ENCODE measurements around the gene SRCAP. TPM values are rescaled to one million over a fixed set of nuclear protein-coding genes. Genes with fewer than 3 reads are reported as not detected.

The SRCAP gene
- total RNA-seq, 2 donors from 2014 or later: 42.8 to 79.0 TPM

DNA sequence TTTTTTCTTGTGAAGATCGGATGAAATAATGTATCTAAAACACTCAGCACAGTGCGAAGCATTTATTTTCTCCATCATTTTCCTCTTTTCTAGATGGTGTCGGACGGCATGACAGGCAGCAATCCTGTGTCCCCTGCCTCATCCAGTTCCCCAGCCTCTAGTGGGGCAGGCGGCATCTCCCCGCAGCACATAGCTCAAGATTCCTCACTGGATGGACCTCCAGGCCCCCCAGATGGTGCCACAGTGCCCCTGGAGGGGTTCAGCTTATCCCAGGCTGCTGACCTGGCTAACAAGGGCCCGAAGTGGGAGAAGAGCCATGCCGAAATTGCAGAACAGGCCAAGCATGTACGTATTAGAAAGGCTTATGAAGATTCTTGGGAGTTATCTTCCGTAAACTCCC is 5.0 kb downstream of the SRCAP start:
- no peak for DNase-seq (ENCODE audit: low spot score)
- intact Hi-C loops (cut with DNase I): no loop called here
- no peaks in the 10 kb centered on the region for H3K27me3 ChIP-seq (replicated peaks; ENCODE audit: insufficient read depth)
- H3K4me1 ChIP-seq (replicated peaks): peaks cover 10% of the 10 kb centered on the region
- H3K4me3 ChIP-seq: no peak overlapping the region
- WGBS: 92% methylated on average over 10 of the region's 10 CpGs
- TF ChIP-seq, protein P1, sequence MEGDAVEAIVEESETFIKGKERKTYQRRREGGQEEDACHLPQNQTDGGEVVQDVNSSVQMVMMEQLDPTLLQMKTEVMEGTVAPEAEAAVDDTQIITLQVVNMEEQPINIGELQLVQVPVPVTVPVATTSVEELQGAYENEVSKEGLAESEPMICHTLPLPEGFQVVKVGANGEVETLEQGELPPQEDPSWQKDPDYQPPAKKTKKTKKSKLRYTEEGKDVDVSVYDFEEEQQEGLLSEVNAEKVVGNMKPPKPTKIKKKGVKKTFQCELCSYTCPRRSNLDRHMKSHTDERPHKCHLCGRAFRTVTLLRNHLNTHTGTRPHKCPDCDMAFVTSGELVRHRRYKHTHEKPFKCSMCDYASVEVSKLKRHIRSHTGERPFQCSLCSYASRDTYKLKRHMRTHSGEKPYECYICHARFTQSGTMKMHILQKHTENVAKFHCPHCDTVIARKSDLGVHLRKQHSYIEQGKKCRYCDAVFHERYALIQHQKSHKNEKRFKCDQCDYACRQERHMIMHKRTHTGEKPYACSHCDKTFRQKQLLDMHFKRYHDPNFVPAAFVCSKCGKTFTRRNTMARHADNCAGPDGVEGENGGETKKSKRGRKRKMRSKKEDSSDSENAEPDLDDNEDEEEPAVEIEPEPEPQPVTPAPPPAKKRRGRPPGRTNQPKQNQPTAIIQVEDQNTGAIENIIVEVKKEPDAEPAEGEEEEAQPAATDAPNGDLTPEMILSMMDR (IDR thresholded peaks at IDR 0.05): no peak
- TF ChIP-seq POLR2AphosphoS5 (IDR thresholded peaks at IDR 0.05): no peak
- TF ChIP-seq POLR2A (IDR thresholded peaks at IDR 0.05): no peak
- H3K9me3 ChIP-seq: no peaks in the 10 kb centered on the region
- H3K36me3 ChIP-seq: peaks cover 40 to 66% of the 10 kb centered on the region in 2 donors
- no peak overlapping the region for H3K27ac ChIP-seq

DNA sequence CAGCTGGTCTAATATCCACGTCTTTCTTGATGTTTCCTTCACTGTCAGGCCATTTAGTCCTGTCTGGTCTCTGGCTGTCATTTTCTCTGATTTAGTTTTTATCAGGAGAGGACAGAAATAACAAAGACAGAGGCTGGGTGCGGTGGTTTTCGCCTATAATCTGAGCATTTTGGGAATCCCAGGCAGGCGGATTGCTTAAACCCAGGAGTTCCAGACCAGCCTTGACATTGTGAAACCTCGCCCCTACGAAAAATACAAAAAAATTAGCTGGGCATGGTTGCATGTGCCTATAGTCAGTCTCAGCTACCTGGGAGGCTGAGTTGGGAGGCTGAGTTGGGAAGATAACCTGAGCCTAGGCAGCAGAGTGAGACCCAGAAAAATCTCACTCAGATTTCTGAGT is 7.1 kb downstream of the SRCAP start:
- Histone ChIP-seq H3K36me3 (peaks cover 57 to 77% of the 10 kb centered on the region in 2 donors), H3K27ac (no peak overlapping the region), H3K4me3 (no peak overlapping the region), H3K4me1 (replicated peaks) (no peaks in the 10 kb centered on the region), H3K27me3 (replicated peaks; ENCODE audit: insufficient read depth) (no peaks in the 10 kb centered on the region), H3K9me3 (no peaks in the 10 kb centered on the region)
- TF ChIP-seq, protein P1 (IDR thresholded peaks at IDR 0.05): no peak
- TF ChIP-seq POLR2AphosphoS5 (IDR thresholded peaks at IDR 0.05) (no peak), POLR2A (IDR thresholded peaks at IDR 0.05) (no peak)
- no peak for DNase-seq (ENCODE audit: low spot score)
- intact Hi-C loops (cut with DNase I): no loop called here
- WGBS: 93% methylated on average over 6 of the region's 6 CpGs

DNA sequence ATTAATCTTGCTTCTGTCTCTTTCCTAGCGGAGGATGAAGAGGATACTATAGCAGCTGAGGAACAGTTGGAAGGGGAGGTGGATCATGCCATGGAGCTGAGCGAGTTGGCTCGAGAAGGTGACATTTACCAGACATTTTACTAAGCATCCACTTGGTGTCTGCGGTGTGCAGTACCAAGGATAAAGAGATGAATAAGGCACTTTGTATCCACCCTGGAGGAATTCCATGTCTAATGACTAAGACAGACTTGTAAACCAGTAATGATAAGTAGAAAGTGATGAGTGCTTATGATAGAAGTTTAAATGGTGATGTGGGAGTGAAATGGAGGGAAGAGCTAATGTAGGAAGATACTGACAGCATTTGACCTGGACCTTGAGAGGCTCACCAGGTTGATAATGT is 12.0 kb downstream of the SRCAP start:
- Histone ChIP-seq H3K4me1 (replicated peaks) (no peaks in the 10 kb centered on the region), H3K27ac (no peak overlapping the region), H3K27me3 (replicated peaks; ENCODE audit: insufficient read depth) (no peaks in the 10 kb centered on the region), H3K9me3 (no peaks in the 10 kb centered on the region), H3K4me3 (no peak overlapping the region), H3K36me3 (peaks cover 62 to 72% of the 10 kb centered on the region in 2 donors)
- intact Hi-C loops (cut with DNase I): no loop called here
- WGBS: 94% methylated on average over 4 of the region's 4 CpGs
- TF ChIP-seq, protein P1 (IDR thresholded peaks at IDR 0.05): no peak
- no peak for TF ChIP-seq POLR2AphosphoS5 (IDR thresholded peaks at IDR 0.05)
- no peak for TF ChIP-seq POLR2A (IDR thresholded peaks at IDR 0.05)
- DNase-seq (ENCODE audit: low spot score): no peak

DNA sequence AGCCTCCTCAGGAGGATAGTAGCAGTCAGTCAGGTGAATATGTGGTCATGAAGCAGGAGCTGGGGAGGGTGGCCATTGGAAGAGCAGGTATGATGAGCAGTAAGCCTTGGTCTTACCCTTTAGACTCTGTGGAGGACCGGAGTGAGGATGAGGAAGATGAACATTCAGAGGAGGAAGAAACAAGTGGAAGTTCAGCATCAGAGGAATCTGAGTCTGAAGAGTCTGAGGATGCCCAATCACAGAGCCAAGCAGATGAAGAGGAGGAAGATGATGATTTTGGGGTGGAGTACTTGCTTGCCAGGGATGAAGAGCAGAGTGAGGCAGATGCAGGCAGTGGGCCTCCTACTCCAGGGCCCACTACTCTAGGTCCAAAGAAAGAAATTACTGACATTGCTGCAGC is 12.7 kb downstream of the SRCAP start:
- Histone ChIP-seq H3K4me1 (replicated peaks) (no peaks in the 10 kb centered on the region), H3K4me3 (no peak overlapping the region), H3K27me3 (replicated peaks; ENCODE audit: insufficient read depth) (no peaks in the 10 kb centered on the region), H3K27ac (no peak overlapping the region), H3K36me3 (peaks cover 58 to 66% of the 10 kb centered on the region in 2 donors), H3K9me3 (no peaks in the 10 kb centered on the region)
- 90% methylated on average over 1 of the region's 1 CpG for WGBS
- TF ChIP-seq POLR2AphosphoS5 (IDR thresholded peaks at IDR 0.05): no peak
- no peak for TF ChIP-seq POLR2A (IDR thresholded peaks at IDR 0.05)
- TF ChIP-seq, protein P1 (IDR thresholded peaks at IDR 0.05): no peak
- intact Hi-C loops (cut with DNase I): no loop called here
- DNase-seq (ENCODE audit: low spot score): no peak

DNA sequence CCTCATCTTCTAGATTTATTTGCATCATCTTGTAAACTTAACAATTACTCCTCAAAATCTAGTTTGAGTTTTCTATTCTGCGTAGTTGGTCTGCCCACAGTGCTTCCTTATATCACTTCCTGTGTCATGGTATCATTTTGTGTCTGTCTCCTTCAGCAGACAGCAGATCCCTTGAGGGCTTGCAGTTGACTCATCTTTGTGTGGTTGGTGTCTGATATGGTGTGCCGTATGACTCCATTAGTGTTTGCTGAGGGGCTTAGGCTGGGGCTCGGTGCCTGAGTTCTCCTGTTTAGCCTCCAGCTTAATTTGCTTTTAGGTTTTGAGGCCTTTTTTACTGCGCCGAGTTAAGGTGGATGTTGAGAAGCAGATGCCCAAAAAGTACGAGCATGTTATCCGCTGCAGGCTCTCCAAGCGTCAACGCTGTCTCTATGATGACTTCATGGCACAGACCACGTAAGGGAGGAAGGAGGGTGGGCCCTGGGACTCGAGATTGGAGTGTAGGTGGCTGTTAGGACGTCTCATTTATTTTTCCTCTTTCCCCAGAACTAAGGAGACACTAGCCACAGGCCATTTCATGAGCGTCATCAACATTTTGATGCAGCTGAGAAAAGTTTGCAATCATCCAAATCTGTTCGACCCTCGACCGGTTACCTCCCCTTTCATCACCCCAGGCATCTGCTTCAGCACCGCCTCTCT is 16.9 kb downstream of the SRCAP start:
- Histone ChIP-seq H3K27me3 (replicated peaks; ENCODE audit: insufficient read depth) (no peaks in the 10 kb centered on the region), H3K4me1 (replicated peaks) (no peaks in the 10 kb centered on the region), H3K4me3 (no peak overlapping the region), H3K9me3 (no peaks in the 10 kb centered on the region), H3K27ac (no peak overlapping the region), H3K36me3 (peaks cover 36 to 39% of the 10 kb centered on the region in 2 donors)
- 85% methylated on average over 17 of the region's 17 CpGs for whole genome bisulfite sequencing
- no peak for DNase-seq (ENCODE audit: low spot score)
- intact Hi-C loops (cut with DNase I): no loop called here
- TF ChIP-seq, protein P1 (IDR thresholded peaks at IDR 0.05): no peak
- no peak for TF ChIP-seq POLR2AphosphoS5 (IDR thresholded peaks at IDR 0.05)
- TF ChIP-seq POLR2A (IDR thresholded peaks at IDR 0.05): no peak
